Epithelial cell of proximal tubule (primary cell): ENCODE results near the gene KCTD2. TPM values are rescaled to one million over a fixed set of nuclear protein-coding genes. Genes with fewer than 3 reads are reported as not detected.
A peak's percentile ranks its signal among the peaks of the same experiment; 100 is the strongest.

Experiments
- DNase-seq: peaks from one replicate; pipeline ENCODE4 v3.0.0-alpha.2; 2011; ENCODE audit warnings: low read depth
- H3K4me3 ChIP-seq: 2 replicates; pipeline ENCODE4 v1.5.1; 2011; ENCODE audit warnings: low read depth, mild to moderate bottlenecking, low read length
- total RNA-seq: library from RNA; depleted of rRNA; stranded (reverse); fragments of >200 nt; gene quantifications from 2 replicates; pipeline ENCODE4 v1.2.3, GENCODE V29; 2015
- TF ChIP-seq, protein P1 (sequence below): conservative IDR thresholded peaks from 2 replicates; pipeline ENCODE4 v1.5.1; 2012; ENCODE audit warnings: low read depth, mild to moderate bottlenecking, low read length

The KCTD2 gene
- total RNA-seq, 1 donor from 2014 or later = 19.2 TPM

DNA sequence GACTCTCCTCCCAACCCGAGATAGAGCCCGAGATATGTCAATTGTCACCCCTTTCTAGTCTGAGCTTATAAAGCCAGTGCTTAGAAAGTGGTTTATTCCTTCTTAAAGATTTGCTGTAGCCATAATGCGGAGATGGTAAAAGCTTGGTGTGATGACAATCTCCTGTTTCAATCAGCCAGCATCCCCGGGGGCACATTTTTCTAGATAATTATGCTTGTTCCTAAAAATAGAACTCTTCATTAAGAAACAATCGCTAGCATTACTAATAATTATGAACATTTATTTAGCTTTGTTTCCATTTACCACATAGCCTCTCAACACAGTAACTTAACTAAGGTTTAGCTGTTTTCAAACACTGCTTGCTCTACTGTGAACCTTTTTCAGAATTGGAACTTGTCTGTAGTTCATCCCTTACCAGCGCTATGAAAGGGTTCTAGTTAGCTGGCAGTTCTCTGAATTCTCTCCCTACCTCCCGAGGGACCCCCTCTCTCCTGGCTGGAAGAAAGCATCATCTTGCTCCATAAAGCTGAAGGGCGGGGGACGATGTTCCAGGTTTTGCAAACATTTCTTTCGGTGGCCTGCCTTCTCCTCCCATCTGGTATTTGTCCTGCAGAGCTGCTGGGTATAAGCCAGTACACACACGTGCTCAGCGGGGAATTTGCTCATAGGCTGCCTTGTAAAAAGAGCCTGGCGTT, 35.5 kb upstream of the KCTD2 start:
- peak overlapping the region; percentile 78 for H3K4me3 ChIP-seq
- DNase-seq = no peak
- TF ChIP-seq, protein P1, sequence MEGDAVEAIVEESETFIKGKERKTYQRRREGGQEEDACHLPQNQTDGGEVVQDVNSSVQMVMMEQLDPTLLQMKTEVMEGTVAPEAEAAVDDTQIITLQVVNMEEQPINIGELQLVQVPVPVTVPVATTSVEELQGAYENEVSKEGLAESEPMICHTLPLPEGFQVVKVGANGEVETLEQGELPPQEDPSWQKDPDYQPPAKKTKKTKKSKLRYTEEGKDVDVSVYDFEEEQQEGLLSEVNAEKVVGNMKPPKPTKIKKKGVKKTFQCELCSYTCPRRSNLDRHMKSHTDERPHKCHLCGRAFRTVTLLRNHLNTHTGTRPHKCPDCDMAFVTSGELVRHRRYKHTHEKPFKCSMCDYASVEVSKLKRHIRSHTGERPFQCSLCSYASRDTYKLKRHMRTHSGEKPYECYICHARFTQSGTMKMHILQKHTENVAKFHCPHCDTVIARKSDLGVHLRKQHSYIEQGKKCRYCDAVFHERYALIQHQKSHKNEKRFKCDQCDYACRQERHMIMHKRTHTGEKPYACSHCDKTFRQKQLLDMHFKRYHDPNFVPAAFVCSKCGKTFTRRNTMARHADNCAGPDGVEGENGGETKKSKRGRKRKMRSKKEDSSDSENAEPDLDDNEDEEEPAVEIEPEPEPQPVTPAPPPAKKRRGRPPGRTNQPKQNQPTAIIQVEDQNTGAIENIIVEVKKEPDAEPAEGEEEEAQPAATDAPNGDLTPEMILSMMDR = no peak

DNA sequence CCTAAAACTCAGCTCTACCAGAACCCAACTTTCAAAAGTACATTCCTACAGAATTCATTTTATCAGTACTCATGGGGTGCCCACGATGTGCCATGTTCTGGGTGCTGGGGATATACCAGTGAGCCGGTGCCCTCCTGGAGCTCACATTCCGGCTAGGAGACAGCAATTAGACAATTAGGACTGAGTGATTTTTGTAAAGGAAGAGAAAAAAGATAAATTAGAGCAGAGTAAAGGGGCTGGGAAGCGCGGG, 35.0 kb upstream of the KCTD2 start:
- no peak for DNase-seq
- H3K4me3 ChIP-seq = peak overlapping the region; percentile 78
- TF ChIP-seq, protein P1 = no peak

DNA sequence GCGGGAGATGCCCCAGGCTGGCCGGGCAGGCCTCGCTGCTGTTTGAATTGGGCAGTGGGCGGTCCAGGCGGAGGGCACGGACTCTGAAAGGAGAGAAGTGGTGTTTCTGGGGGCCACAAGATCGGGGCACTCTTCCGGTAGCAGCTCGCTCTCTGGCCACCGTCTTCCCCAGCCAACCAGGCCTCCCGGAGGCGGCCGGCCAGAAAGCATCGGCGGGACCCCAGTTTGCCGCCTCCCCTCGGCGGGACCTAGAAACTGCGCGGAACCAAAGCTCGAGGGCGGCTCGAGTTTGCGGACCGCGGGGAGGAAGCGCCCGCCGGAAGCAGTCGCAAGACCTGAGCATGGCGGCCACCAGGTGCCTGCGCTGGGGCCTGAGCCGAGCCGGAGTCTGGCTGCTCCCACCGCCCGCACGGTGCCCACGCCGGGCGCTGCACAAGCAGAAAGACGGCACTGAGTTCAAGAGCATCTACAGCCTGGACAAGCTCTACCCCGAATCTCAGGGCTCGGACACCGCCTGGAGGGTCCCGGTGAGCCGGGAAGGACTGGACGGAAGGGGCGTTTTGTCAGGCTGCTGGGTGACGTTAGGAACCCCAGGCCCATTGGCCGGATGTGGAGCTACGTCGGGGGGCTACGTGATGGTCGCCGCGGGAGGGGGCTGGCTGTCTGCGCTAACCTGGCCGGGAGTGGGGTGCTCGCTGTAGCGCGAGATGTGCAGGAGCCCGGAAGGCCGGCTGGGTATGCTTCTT, 34.5 kb upstream of the KCTD2 start, which contains the start of gene MRPL58:
Gene MRPL58, plus strand, starts transcription at position 325 of the 746 bp plus-strand sequence. Its CDS starts 17 bp downstream, at position 342.
- H3K4me3 ChIP-seq = peak within 1 kb of the TSS; percentile 78
- DNase-seq = no peak
- TF ChIP-seq, protein P1 = peak; percentile 45

DNA sequence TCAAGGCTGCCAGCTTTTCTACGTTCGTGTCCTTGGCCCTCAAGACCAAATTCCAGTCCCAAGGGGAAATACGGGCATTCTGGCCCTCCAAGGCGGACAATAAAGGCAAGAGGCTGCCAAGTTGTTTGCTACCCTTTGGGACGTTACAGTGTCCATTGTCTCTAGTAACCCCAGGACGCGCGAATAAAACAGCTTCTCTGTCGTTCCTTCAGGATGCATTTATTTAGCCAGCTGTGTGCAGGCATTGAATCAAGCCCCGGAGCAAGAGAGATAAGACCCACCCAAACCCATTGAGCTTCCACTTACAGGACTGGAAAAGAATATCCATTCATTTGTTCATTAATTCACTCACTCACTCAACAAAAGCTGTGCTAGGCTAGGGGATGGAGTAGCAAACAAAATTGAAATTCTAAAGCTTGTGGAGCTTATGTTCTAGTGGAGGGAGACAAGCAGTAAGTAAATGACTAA, 33.9 kb upstream of the KCTD2 start:
- no peak for DNase-seq
- H3K4me3 ChIP-seq = peak overlapping the region; percentile 78
- TF ChIP-seq, protein P1 = no peak

DNA sequence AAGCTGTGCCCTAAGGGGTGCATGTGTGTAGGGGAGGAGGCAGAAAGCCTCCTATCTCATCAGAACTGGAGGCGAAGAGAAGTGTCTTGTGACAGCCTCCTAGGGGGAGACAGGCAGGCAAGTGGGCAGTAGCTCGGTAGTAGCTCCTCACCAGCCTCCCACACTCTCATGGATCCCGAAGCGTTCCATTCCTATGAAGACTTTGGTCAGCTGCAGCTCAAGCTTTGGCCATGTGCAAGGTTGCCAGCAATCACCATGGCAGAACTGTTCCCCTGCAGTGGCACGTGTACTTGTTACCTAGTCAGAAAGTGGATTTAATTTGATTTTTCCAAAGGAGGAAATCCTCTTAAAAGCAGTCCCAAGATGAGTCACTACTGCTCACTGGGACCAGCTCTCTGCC, 27.9 kb upstream of the KCTD2 start:
- DNase-seq = no peak
- TF ChIP-seq, protein P1 = no peak
- no peak overlapping the region for H3K4me3 ChIP-seq

DNA sequence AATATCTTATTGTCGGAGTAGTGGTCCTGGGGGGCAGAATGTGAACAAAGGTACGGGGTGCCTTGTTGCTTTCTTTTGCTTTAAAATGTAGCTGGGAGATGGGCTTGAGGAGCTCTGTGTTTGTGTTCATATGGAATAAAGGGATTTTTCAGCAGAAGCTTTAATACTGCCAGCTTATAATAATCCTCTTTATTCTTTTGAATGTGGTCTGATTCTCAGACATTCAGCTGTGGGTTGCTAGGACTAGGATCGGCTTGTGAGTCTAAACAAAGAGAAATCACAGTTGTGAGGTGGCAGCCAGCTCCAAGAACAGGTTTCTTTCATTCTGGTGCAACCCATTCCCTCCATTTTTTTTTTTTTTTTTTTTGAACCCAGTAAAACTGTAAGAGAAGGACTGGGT, 27.3 kb upstream of the KCTD2 start:
- TF ChIP-seq, protein P1 = no peak
- no peak overlapping the region for H3K4me3 ChIP-seq
- DNase-seq = no peak
